Keratinocyte (primary cell): ENCODE data around the gene CLEC16A. TPM values are rescaled to one million over a fixed set of nuclear protein-coding genes. Genes with fewer than 3 reads are reported as not detected.

Experiments
- DNase-seq: peaks from one replicate; pipeline ENCODE4 v3.0.0-alpha.2; 2011; ENCODE audit warnings: low read depth, missing footprints, low spot score
- FAIRE-seq: peaks from 2 replicates; lab custom pipeline; 2011; peaks lifted over from hg19 to GRCh38; lab: Jason Lieb, UNC
- H2AFZ ChIP-seq: 2 replicates; pipeline ENCODE4 v1.6.0; 2012; ENCODE audit warnings: low read length, control low read depth, inconsistent platforms; ENCODE audit not compliant: control insufficient read depth
- H3K27ac ChIP-seq: 2 replicates; pipeline ENCODE4 v1.5.1; 2011; ENCODE audit warnings: low read length; ENCODE audit not compliant: control insufficient read depth, insufficient read depth
- H3K27me3 ChIP-seq: 3 replicates; pipeline ENCODE4 v1.6.0; 2011; ENCODE audit warnings: low read length; ENCODE audit not compliant: control insufficient read depth, insufficient read depth; ENCODE audit errors: extremely low read depth
- H3K36me3 ChIP-seq, 2 experiments: 2 replicates in 1 of 2; 3 replicates in 1 of 2; pipeline ENCODE4 v1.5.1; 2011; ENCODE audit warnings: low read length in 2 of 2, mild to moderate bottlenecking in 1 of 2; ENCODE audit not compliant: control insufficient read depth in 2 of 2, insufficient read depth in 2 of 2; ENCODE audit errors: extremely low read depth in 1 of 2
- H3K4me1 ChIP-seq: 3 replicates; pipeline ENCODE4 v1.5.1; 2011; ENCODE audit warnings: low read length; ENCODE audit not compliant: control insufficient read depth, insufficient read depth; ENCODE audit errors: extremely low read depth
- H3K4me2 ChIP-seq: 3 replicates; pipeline ENCODE4 v1.6.0; 2011; ENCODE audit warnings: low read depth, low read length; ENCODE audit not compliant: control insufficient read depth, insufficient read depth; ENCODE audit errors: extremely low read depth
- H3K4me3 ChIP-seq, 3 experiments: fragments of 200-600 bp in 1 of 3; sonication (generic) in 1 of 3; 2 replicates in 2 of 3; 3 replicates in 1 of 3; pipeline ENCODE4 v1.5.1; 2011 to 2016; ENCODE audit warnings: low read length in 3 of 3, mild to moderate bottlenecking in 3 of 3, control low read depth in 2 of 3, inconsistent platforms in 1 of 3, low read depth in 1 of 3, mixed read lengths in 1 of 3, mixed run types in 1 of 3, moderate library complexity in 1 of 3; ENCODE audit not compliant: control insufficient read depth in 2 of 3, insufficient read depth in 2 of 3; ENCODE audit errors: extremely low read depth in 1 of 3
- H3K79me2 ChIP-seq: 2 replicates; pipeline ENCODE4 v1.6.0; 2012; ENCODE audit warnings: low read length; ENCODE audit not compliant: control insufficient read depth, insufficient read depth
- H3K9ac ChIP-seq: 3 replicates; pipeline ENCODE4 v1.6.0; 2011; ENCODE audit warnings: low read length; ENCODE audit not compliant: control insufficient read depth, insufficient read depth; ENCODE audit errors: extremely low read depth
- H3K9me1 ChIP-seq: 3 replicates; pipeline ENCODE4 v1.6.0; 2011; ENCODE audit warnings: low read length; ENCODE audit not compliant: control insufficient read depth, insufficient read depth; ENCODE audit errors: extremely low read depth
- H3K9me3 ChIP-seq: 2 replicates; pipeline ENCODE4 v1.5.1; 2012; ENCODE audit warnings: low read depth, low read length; ENCODE audit not compliant: control insufficient read depth
- H4K20me1 ChIP-seq: 3 replicates; pipeline ENCODE4 v1.6.0; 2011; ENCODE audit warnings: low read length; ENCODE audit not compliant: control insufficient read depth, insufficient read depth; ENCODE audit errors: extremely low read depth
- EZH2 ChIP-seq: IDR thresholded peaks from one replicate; pipeline ENCODE4 v1.6.1; 2012; ENCODE audit warnings: inconsistent platforms, mild to moderate bottlenecking, low read length, moderate library complexity
- dilution Hi-C: fragments of 300-500 bp; cut with MboI; formaldehyde crosslinking; loops from one replicate; pipeline ENCODE4 v1.7.0; 2020; ENCODE audit warnings: low sequenced_read_pairs; ENCODE audit not compliant: extremely low pct_ligation_motif_present
- polyA plus RNA-seq, 5 experiments: library from polyadenylated mRNA; depleted of rRNA in 3 of 5; stranded (reverse) in 3 of 5; stranded (forward) in 1 of 5; unstranded in 1 of 5; fragments of >200 nt; gene quantifications; 1 replicate in 1 of 5; 2 replicates in 3 of 5; 3 replicates in 1 of 5; pipeline versions ENCODE4 v1.2.1 to v1.2.3, GENCODE V29; 2011 to 2012; ENCODE audit warnings: missing spikeins in 2 of 5, low read depth in 1 of 5, low replicate concordance in 1 of 5
- TF ChIP-seq, protein P1 (sequence below), 3 experiments: IDR thresholded peaks in 1 of 3; conservative IDR thresholded peaks in 1 of 3; optimal IDR thresholded peaks in 1 of 3; 2 replicates in 2 of 3; 3 replicates in 1 of 3; pipeline versions ENCODE3 to v1.5.1; 2011; ENCODE audit warnings: low read length in 3 of 3, mild to moderate bottlenecking in 3 of 3, moderate library complexity in 2 of 3, control low read depth in 1 of 3, inconsistent platforms in 1 of 3; ENCODE audit not compliant: insufficient read depth in 2 of 3; ENCODE audit errors: extremely low read depth in 1 of 3

CLEC16A gene
- polyA plus RNA-seq, 1 donor (not counting 4 experiments of a cell fraction or from before 2014, with no cell fraction given) = 9.5 TPM

DNA sequence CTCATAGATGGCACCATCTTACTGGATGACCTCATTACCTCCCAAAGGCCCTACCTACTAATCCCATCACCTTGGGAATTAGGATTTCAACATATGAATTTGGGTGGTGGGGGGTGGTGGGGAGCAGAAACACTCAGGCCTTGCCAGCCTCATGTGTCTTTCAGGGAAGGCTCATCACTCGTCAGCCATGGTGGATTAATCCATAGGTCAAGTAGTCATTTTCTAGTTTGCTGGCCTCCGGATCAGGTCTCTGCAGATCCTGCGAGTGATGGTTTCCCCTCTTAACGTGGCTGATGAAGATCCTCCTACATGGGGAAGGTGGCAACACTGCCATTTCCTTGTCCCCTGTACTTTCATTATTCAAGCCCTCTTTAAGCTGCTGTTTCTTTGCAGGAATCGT, 101.1 kb downstream of the CLEC16A start:
- dilution Hi-C loops = no loop called here
- H3K4me3 ChIP-seq = no peak overlapping the region
- no peak overlapping the region for H3K27ac ChIP-seq
- FAIRE-seq = no peak
- no peak for TF ChIP-seq EZH2
- TF ChIP-seq, protein P1, sequence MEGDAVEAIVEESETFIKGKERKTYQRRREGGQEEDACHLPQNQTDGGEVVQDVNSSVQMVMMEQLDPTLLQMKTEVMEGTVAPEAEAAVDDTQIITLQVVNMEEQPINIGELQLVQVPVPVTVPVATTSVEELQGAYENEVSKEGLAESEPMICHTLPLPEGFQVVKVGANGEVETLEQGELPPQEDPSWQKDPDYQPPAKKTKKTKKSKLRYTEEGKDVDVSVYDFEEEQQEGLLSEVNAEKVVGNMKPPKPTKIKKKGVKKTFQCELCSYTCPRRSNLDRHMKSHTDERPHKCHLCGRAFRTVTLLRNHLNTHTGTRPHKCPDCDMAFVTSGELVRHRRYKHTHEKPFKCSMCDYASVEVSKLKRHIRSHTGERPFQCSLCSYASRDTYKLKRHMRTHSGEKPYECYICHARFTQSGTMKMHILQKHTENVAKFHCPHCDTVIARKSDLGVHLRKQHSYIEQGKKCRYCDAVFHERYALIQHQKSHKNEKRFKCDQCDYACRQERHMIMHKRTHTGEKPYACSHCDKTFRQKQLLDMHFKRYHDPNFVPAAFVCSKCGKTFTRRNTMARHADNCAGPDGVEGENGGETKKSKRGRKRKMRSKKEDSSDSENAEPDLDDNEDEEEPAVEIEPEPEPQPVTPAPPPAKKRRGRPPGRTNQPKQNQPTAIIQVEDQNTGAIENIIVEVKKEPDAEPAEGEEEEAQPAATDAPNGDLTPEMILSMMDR (optimal IDR thresholded peaks at IDR 0.05 in 1 of 3, IDR thresholded peaks at IDR 0.05 in 1 of 3, conservative IDR thresholded peaks at IDR 0.05 in 1 of 3; ENCODE audit: extremely low read depth in 1 of 3, insufficient read depth in 2 of 3, low read length in 3 of 3) = no peak
- H3K79me2 ChIP-seq = no peaks in the 10 kb centered on the region
- no peaks in the 10 kb centered on the region for H3K27me3 ChIP-seq
- no peak overlapping the region for H3K9ac ChIP-seq
- H2AFZ ChIP-seq = no peak overlapping the region
- peaks cover 6% of the 10 kb centered on the region for H3K4me1 ChIP-seq
- H3K4me2 ChIP-seq = no peak overlapping the region
- H3K9me1 ChIP-seq = no peaks in the 10 kb centered on the region
- H3K9me3 ChIP-seq = no peaks in the 10 kb centered on the region
- peaks cover 4 to 17% of the 10 kb centered on the region in 2 experiments for H3K36me3 ChIP-seq
- no peaks in the 10 kb centered on the region for H4K20me1 ChIP-seq
- DNase-seq = no peak

DNA sequence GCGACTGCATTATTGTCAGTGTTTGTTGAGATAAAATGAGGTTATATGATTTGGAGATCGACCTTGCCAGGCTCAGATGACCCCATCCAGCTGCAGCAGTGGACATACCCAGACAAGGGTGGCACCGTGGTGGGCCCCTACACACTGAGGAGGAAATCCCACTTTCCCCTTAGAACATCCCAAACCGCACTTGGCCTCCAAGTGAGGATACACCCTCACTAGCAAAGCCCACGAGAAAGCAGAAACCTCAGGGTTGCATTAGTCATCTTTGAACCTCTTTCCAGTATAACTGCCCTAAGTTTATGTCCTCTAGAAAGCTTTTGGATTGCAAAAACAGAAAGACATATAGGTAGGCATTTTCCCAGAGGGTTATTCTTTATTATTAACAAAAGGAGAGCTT, 101.5 kb downstream of the CLEC16A start:
- Histone ChIP-seq H3K9me1 (no peaks in the 10 kb centered on the region), H3K9me3 (no peaks in the 10 kb centered on the region), H3K27me3 (no peaks in the 10 kb centered on the region), H3K9ac (no peak overlapping the region), H3K4me3 (no peak overlapping the region), H3K4me2 (no peak overlapping the region), H3K4me1 (peaks cover 6% of the 10 kb centered on the region), H4K20me1 (no peaks in the 10 kb centered on the region), H2AFZ (no peak overlapping the region), H3K27ac (no peak overlapping the region), H3K36me3 (peaks cover 6 to 17% of the 10 kb centered on the region in 2 experiments), H3K79me2 (no peaks in the 10 kb centered on the region)
- dilution Hi-C loops = no loop called here
- DNase-seq = no peak
- no peak for FAIRE-seq
- TF ChIP-seq EZH2 = no peak
- TF ChIP-seq, protein P1 (optimal IDR thresholded peaks at IDR 0.05 in 1 of 3, IDR thresholded peaks at IDR 0.05 in 1 of 3, conservative IDR thresholded peaks at IDR 0.05 in 1 of 3; ENCODE audit: extremely low read depth in 1 of 3, insufficient read depth in 2 of 3, low read length in 3 of 3) = no peak
